GM18499 (cell line): ENCODE results near the gene APOBEC3B.
"Not testable (repeated sequence)": the region's sequence is repeated elsewhere in the genome, so short reads cannot be mapped to it uniquely, and the experiment has no call there.

Source experiments
- ATAC-seq: cut with Tn5 transposase; IDR thresholded peaks from one replicate; pipeline ENCODE4 v1.9.1; 2021; ENCODE audit warnings: moderate number of reproducible peaks; ENCODE audit not compliant: insufficient read depth, unreplicated experiment

Gene APOBEC3B

GRCh38 chr22:38965614-38966379 is 16.4 kb upstream of the APOBEC3B start:
- ATAC-seq, result no peak

GRCh38 chr22:38966380-38966702 is 15.8 kb upstream of the APOBEC3B start:
- ATAC-seq, result no peak

- ATAC-seq, result no peak
These were observed 15.2 kb upstream of the APOBEC3B start for GRCh38 chr22:38966942-38967341.

GRCh38 chr22:38967451-38968450 is 14.4 kb upstream of the APOBEC3B start:
- ATAC-seq, result no peak

GRCh38 chr22:38968801-38969200 is 13.3 kb upstream of the APOBEC3B start:
- no peak for ATAC-seq

GRCh38 chr22:38970551-38970950 is 11.6 kb upstream of the APOBEC3B start:
- no peak for ATAC-seq

GRCh38 chr22:38971202-38971601 is 10.9 kb upstream of the APOBEC3B start:
- no peak for ATAC-seq

GRCh38 chr22:38971791-38972190 is 10.4 kb upstream of the APOBEC3B start:
- ATAC-seq, result no peak

- no peak for ATAC-seq
These were observed 9.6 kb upstream of the APOBEC3B start for GRCh38 chr22:38972558-38972957.

GRCh38 chr22:38973289-38974169 is 8.6 kb upstream of the APOBEC3B start:
- no peak for ATAC-seq

- no peak for ATAC-seq
These were observed 7.8 kb upstream of the APOBEC3B start for GRCh38 chr22:38974170-38974825.

- ATAC-seq, result no peak
These were observed 7.3 kb upstream of the APOBEC3B start for GRCh38 chr22:38974826-38975175.

GRCh38 chr22:38977289-38977688 is 4.9 kb upstream of the APOBEC3B start:
- not testable (repeated sequence) for ATAC-seq

GRCh38 chr22:38980587-38980986 is 1.6 kb upstream of the APOBEC3B start:
- ATAC-seq, result not testable (repeated sequence)

GRCh38 chr22:38981005-38981991 is 849 bp upstream of the APOBEC3B start:
- no peak for ATAC-seq

GRCh38 chr22:38984224-38984623 is 2.1 kb downstream of the APOBEC3B start:
- no peak for ATAC-seq

GRCh38 chr22:38984784-38985757 is 2.9 kb downstream of the APOBEC3B start:
- peak; percentile 85 for ATAC-seq

- no peak for ATAC-seq
These were observed 4.5 kb downstream of the APOBEC3B start for GRCh38 chr22:38986629-38987028.
